ENCODE measurements around the gene CAMK2D. TPM values are rescaled to one million over a fixed set of nuclear protein-coding genes. Genes with fewer than 3 reads are reported as not detected.

The CAMK2D gene
- total and polyA plus RNA-seq, 2 experiments from 2014 or later = 4.9 to 14.6 TPM

DNA sequence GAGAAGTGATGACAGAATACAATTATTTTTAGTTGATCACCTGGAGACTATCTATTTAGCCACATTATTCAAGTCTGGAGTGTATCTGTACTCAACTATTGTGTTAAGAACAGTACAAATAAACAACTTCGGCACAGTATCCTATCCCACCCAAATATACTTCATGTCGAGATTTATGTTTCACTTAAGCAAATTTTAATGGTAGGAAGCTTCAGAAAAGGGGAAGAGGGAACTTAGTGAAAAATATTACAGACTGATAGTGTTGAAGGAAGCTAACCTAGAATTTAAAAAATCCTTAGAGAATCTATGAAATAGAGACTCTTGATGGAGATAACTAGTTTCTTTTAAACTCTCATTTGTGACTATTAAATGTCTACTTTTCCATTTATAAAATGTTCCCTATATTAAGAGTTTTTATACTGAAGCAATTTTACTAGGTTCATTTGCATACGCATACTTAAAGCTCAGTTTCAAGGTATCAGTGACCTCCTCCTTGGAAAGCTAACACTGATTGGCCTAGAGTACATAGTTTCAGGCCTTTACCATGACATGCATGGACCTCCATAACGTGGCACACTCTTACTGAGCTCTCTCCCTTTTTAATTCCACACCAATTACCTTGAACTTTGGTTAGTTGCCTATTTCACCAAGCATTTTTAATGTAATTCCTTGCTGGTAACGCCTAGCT lies 197.7 kb downstream of the CAMK2D start:
- H3K9me2 ChIP-seq (ENCODE audit: insufficient read depth) = no peaks in the 10 kb centered on the region

More for the DNA sequence above, 197.7 kb downstream of the CAMK2D start:
- Mint-ChIP-seq H3K4me1 (peaks cover 17% of the 10 kb centered on the region), H3K4me3 (no peak overlapping the region), H3K36me3 (ENCODE audit: low read depth) (no peaks in the 10 kb centered on the region), H3K27me3 (ENCODE audit: insufficient read depth, low read depth, poor library complexity) (no peaks in the 10 kb centered on the region), H3K9me3 (no peaks in the 10 kb centered on the region), H3K27ac (no peak overlapping the region)
- Histone ChIP-seq H3K27me3 (ENCODE audit: insufficient read depth) (no peaks in the 10 kb centered on the region), H2AFZ (no peak overlapping the region), H3K36me3 (ENCODE audit: insufficient read depth) (no peaks in the 10 kb centered on the region), H3K79me2 (replicated peaks; ENCODE audit: insufficient read depth) (no peaks in the 10 kb centered on the region), H3K4me1 (ENCODE audit: insufficient read depth) (peaks cover 9% of the 10 kb centered on the region; the same call in 1 of the 2 replicates), H3F3A (replicated peaks; ENCODE audit: low read depth) (no peaks in the 10 kb centered on the region), H3K4me3 (no peak overlapping the region), H3K27ac (ENCODE audit: low read depth) (no peak overlapping the region), H3K4me2 (no peak overlapping the region), H4K20me1 (replicated peaks; ENCODE audit: insufficient read depth) (no peaks in the 10 kb centered on the region)
- TF ChIP-seq, protein P1, sequence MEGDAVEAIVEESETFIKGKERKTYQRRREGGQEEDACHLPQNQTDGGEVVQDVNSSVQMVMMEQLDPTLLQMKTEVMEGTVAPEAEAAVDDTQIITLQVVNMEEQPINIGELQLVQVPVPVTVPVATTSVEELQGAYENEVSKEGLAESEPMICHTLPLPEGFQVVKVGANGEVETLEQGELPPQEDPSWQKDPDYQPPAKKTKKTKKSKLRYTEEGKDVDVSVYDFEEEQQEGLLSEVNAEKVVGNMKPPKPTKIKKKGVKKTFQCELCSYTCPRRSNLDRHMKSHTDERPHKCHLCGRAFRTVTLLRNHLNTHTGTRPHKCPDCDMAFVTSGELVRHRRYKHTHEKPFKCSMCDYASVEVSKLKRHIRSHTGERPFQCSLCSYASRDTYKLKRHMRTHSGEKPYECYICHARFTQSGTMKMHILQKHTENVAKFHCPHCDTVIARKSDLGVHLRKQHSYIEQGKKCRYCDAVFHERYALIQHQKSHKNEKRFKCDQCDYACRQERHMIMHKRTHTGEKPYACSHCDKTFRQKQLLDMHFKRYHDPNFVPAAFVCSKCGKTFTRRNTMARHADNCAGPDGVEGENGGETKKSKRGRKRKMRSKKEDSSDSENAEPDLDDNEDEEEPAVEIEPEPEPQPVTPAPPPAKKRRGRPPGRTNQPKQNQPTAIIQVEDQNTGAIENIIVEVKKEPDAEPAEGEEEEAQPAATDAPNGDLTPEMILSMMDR (conservative IDR thresholded peaks at IDR 0.05; ENCODE audit: low read depth in 2 of 2) = no peak
- TF ChIP-seq NANOG (IDR thresholded peaks at IDR 0.05; ENCODE audit: borderline replicate concordance) (no peak), EZH2 (IDR thresholded peaks at IDR 0.05; ENCODE audit: low read depth, unreplicated experiment) (no peak), JUNB (IDR thresholded peaks at IDR 0.05; ENCODE audit: unreplicated experiment) (no peak), ZNF331 (CRISPR knock-in tag; IDR thresholded peaks at IDR 0.05; ENCODE audit: low read depth) (no peak), POLR2AphosphoS5 (IDR thresholded peaks at IDR 0.05; ENCODE audit: low read depth) (no peak), EZH2phosphoT487 (IDR thresholded peaks at IDR 0.05; ENCODE audit: unreplicated experiment) (no peak), STAT1 (IDR thresholded peaks at IDR 0.05; ENCODE audit: unreplicated experiment) (no peak), ZNF114 (CRISPR knock-in tag; IDR thresholded peaks at IDR 0.05) (no peak)
- TF ChIP-seq, protein P2, sequence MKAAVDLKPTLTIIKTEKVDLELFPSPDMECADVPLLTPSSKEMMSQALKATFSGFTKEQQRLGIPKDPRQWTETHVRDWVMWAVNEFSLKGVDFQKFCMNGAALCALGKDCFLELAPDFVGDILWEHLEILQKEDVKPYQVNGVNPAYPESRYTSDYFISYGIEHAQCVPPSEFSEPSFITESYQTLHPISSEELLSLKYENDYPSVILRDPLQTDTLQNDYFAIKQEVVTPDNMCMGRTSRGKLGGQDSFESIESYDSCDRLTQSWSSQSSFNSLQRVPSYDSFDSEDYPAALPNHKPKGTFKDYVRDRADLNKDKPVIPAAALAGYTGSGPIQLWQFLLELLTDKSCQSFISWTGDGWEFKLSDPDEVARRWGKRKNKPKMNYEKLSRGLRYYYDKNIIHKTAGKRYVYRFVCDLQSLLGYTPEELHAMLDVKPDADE (IDR thresholded peaks at IDR 0.05) = no peak
- TF ChIP-seq, protein P3, sequence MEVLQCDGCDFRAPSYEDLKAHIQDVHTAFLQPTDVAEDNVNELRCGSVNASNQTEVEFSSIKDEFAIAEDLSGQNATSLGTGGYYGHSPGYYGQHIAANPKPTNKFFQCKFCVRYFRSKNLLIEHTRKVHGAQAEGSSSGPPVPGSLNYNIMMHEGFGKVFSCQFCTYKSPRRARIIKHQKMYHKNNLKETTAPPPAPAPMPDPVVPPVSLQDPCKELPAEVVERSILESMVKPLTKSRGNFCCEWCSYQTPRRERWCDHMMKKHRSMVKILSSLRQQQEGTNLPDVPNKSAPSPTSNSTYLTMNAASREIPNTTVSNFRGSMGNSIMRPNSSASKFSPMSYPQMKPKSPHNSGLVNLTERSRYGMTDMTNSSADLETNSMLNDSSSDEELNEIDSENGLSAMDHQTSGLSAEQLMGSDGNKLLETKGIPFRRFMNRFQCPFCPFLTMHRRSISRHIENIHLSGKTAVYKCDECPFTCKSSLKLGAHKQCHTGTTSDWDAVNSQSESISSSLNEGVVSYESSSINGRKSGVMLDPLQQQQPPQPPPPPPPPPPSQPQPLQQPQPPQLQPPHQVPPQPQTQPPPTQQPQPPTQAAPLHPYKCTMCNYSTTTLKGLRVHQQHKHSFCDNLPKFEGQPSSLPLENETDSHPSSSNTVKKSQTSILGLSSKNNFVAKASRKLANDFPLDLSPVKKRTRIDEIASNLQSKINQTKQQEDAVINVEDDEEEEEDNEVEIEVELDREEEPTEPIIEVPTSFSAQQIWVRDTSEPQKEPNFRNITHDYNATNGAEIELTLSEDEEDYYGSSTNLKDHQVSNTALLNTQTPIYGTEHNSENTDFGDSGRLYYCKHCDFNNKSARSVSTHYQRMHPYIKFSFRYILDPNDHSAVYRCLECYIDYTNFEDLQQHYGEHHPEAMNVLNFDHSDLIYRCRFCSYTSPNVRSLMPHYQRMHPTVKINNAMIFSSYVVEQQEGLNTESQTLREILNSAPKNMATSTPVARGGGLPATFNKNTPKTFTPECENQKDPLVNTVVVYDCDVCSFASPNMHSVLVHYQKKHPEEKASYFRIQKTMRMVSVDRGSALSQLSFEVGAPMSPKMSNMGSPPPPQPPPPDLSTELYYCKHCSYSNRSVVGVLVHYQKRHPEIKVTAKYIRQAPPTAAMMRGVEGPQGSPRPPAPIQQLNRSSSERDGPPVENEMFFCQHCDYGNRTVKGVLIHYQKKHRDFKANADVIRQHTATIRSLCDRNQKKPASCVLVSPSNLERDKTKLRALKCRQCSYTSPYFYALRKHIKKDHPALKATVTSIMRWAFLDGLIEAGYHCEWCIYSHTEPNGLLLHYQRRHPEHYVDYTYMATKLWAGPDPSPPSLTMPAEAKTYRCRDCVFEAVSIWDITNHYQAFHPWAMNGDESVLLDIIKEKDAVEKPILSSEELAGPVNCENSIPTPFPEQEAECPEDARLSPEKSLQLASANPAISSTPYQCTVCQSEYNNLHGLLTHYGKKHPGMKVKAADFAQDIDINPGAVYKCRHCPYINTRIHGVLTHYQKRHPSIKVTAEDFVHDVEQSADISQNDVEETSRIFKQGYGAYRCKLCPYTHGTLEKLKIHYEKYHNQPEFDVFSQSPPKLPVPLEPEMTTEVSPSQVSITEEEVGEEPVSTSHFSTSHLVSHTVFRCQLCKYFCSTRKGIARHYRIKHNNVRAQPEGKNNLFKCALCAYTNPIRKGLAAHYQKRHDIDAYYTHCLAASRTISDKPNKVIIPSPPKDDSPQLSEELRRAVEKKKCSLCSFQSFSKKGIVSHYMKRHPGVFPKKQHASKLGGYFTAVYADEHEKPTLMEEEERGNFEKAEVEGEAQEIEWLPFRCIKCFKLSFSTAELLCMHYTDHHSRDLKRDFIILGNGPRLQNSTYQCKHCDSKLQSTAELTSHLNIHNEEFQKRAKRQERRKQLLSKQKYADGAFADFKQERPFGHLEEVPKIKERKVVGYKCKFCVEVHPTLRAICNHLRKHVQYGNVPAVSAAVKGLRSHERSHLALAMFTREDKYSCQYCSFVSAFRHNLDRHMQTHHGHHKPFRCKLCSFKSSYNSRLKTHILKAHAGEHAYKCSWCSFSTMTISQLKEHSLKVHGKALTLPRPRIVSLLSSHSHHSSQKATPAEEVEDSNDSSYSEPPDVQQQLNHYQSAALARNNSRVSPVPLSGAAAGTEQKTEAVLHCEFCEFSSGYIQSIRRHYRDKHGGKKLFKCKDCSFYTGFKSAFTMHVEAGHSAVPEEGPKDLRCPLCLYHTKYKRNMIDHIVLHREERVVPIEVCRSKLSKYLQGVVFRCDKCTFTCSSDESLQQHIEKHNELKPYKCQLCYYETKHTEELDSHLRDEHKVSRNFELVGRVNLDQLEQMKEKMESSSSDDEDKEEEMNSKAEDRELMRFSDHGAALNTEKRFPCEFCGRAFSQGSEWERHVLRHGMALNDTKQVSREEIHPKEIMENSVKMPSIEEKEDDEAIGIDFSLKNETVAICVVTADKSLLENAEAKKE (CRISPR knock-in tag; IDR thresholded peaks at IDR 0.05) = no peak
- TF ChIP-seq, protein P4, sequence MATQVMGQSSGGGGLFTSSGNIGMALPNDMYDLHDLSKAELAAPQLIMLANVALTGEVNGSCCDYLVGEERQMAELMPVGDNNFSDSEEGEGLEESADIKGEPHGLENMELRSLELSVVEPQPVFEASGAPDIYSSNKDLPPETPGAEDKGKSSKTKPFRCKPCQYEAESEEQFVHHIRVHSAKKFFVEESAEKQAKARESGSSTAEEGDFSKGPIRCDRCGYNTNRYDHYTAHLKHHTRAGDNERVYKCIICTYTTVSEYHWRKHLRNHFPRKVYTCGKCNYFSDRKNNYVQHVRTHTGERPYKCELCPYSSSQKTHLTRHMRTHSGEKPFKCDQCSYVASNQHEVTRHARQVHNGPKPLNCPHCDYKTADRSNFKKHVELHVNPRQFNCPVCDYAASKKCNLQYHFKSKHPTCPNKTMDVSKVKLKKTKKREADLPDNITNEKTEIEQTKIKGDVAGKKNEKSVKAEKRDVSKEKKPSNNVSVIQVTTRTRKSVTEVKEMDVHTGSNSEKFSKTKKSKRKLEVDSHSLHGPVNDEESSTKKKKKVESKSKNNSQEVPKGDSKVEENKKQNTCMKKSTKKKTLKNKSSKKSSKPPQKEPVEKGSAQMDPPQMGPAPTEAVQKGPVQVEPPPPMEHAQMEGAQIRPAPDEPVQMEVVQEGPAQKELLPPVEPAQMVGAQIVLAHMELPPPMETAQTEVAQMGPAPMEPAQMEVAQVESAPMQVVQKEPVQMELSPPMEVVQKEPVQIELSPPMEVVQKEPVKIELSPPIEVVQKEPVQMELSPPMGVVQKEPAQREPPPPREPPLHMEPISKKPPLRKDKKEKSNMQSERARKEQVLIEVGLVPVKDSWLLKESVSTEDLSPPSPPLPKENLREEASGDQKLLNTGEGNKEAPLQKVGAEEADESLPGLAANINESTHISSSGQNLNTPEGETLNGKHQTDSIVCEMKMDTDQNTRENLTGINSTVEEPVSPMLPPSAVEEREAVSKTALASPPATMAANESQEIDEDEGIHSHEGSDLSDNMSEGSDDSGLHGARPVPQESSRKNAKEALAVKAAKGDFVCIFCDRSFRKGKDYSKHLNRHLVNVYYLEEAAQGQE (IDR thresholded peaks at IDR 0.05; ENCODE audit: unreplicated experiment) = no peak
- no peak for DNase-seq (ENCODE audit: low spot score)
- no peak for ATAC-seq
